Occipital lobe (tissue), 2 donors: Measurements from ENCODE around the gene EXOC4. TPM values are rescaled to one million over a fixed set of nuclear protein-coding genes. Genes with fewer than 3 reads are reported as not detected.

Experiments
- DNase-seq: peaks from one replicate; lab custom pipeline; 2025; lab: John Stamatoyannopoulos, UW
- total RNA-seq: library from RNA; depleted of rRNA; stranded (reverse); fragments of >200 nt; gene quantifications from one replicate; pipeline ENCODE4 v1.2.3, GENCODE V29; 2014

The EXOC4 gene
- total RNA-seq, 1 donor from 2014 or later = 341 TPM

- no peak for DNase-seq
Observed at GRCh38 chr7:133784486-133785001, 531.7 kb downstream of the EXOC4 start.

DNA sequence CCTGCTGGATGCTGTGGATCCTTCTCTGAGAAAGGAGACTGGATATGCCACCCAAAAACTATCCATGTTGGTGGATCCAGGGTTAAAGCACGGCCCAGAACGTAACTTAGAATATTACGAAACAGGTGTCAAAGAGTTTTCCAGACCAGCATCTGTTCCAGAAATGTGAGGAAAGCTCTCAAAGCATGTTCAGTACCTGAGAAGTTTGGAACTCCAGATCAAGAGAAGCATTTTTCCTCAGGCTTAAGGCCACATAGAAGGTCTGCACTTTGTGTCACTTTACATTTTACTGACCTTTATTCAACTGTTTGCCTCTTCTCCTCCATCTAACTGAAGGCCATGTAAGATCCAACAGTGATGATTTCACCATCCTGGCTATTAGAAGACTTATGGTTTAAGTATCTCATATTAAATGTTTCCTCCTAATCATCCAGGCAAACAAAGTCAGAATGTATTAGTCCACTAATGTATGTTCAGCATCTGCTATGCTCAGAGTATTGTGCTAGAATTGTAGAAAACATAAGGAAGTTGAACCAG is 533.6 kb downstream of the EXOC4 start:
- no peak for DNase-seq

DNA sequence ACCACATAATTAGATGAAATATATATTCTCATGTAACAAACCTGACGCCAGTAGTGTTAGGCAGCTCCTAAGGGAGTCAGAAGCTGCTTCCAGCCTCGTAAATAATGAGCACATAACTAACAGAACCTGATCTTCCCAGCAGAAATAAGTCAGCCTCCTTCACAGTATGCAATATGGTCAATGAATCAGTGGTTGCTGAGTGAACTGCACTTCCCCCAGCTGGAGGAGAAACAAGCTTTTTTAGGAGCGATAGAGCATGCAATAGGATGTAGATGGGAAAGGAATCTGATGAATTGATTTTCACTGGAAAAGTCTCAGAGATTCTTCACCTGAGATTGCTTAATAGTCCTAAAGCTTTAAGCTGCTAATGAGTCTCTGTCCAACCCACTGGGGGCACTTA is 537.1 kb downstream of the EXOC4 start:
- DNase-seq = no peak

GRCh38 chr7:133790911-133791310 is 538.0 kb downstream of the EXOC4 start:
- no peak for DNase-seq

- no peak for DNase-seq
Observed at GRCh38 chr7:133794479-133794878, 541.6 kb downstream of the EXOC4 start.

DNA sequence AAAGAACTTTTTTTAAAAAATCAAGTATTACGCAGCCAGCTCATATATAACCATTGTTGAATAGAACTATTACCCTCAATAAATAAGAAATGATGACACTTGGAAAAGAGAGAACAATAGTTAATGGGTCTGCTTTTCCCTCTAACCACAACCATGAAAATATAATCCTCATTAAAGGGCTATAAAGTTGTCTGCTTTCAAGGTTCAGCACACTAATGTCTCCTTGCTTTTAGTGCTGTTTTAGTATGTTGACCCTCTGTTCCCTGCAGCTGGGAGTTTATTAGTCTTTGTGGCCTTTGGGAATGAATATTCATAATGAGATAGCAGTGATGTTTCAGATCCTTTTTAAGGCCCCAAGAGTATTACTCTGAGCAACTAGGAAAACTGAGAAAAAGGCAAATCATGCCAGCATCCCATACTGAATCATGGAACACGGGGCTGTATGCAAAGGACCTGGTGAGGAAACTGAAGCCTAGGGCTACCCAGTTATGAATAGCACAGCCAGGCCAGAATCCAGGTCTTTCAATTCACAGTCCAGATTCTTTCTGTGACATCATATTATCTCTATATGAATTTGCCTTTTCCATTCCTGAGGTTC is 542.3 kb downstream of the EXOC4 start:
- no peak for DNase-seq

DNA sequence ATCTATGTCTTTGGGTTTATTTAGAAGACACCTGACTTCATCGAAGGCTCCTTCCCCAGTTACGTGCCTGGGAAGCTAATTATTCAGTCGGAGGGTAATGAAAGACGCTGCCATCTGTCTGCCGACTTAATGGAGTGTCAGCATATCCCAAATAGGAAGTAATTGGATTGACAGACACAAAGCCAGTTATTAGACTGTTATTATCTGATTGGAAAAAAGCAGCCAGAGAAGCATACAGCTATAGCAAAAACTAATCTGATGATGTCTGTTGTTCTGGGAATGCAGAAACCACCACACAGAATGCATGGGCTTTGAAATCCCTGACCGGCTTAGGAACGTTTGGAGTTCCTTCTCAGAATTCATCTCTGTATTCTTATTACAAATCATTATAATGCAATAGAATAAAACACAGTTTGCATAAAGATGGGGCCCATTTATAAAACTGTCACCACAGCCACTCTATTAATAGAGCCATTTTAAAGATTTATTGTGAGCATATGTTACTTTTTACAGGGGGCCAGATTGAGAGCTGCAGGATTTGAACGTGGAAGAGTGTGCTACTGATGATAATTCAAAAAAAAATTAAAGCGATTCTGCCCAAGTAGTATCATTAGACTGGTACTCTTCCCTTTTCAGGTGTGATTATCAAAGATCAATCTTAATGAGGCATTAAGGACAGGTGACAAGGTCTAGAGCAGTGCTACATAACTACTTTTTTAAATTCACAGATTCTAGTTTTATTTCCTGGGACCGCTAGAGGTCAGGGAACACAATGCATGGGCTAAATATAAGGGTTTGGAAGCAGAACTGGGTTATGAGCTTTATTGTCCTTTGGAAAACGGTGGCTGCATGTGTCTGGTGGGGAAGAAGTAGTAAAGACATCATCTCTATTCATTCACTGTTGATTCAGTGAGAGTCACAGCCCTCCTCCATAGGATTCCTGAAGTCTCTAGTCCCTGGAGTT is 544.2 kb downstream of the EXOC4 start:
- DNase-seq = no peak

DNA sequence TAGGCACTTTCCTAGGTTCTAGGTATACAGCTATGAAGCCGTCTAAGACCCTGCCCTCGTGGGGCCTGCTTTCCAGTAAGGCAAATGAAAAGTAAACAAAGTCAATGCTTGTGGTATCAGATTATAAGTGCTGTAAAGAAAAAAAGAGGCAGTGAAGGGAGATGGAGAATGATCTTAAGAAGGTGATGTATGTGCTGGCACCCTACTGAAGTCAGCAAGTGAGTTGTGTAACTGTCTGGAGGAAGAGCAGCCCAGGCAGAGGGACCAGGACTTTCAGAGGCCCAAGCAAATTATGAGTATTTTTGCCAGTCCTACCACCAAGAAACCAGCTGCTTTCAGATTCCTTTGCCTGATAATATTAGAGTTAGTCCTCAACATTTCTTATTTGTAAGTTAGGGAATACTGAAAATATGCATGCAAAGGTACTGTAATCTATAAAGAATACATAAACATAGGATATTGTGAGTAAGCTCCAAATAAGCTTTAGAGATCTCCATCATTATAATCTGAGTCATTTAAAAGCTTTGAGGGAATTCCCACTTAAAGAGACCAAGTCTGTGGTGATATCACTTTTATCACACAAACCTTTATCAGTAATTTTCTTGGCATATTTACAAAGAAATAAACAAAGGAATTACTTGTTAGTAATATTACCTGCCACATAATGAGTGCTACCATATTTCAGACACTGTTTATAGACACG is 545.1 kb downstream of the EXOC4 start:
- no peak for DNase-seq

- DNase-seq = no peak
Observed at GRCh38 chr7:133801341-133801740, 548.5 kb downstream of the EXOC4 start.

DNA sequence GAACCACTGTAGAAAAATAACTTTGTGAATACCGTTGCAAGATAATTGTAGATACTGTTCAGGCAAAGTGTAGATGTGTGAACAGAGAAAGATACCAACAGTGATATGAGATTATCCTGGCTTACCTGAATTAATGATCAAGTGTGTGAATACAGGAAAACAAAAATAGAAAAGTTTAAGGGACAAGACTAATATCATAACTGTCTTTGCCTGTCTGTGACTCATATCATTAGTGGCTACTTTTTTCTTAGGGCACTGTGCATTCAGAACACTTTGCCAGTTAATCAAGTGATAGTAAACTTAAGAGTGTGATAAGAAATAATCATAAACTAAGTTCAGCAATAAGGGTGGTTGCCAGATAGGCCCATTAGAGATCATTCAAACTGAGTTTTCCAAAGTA is 551.2 kb downstream of the EXOC4 start:
- DNase-seq = no peak

DNA sequence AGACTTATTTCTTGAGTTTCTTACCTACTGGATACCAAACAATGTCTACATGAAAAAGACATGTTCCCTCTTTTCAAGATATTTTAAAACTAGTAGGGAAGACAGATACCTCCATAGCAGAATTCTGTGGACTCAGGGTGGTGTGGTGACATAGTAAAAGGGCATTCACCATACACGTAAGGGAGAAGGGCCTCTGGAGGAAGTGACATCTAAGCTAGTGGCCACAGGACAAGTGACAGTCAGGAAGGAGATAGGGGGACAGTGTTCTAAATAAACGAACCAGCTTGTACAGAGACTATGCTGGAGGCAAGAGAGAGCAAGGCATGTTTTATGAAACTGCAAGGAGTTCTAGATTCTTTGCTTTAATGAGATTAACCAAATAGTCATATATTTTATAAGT is 552.5 kb downstream of the EXOC4 start:
- DNase-seq = no peak

GRCh38 chr7:133807624-133808492 is 555.0 kb downstream of the EXOC4 start:
- no peak for DNase-seq

DNA sequence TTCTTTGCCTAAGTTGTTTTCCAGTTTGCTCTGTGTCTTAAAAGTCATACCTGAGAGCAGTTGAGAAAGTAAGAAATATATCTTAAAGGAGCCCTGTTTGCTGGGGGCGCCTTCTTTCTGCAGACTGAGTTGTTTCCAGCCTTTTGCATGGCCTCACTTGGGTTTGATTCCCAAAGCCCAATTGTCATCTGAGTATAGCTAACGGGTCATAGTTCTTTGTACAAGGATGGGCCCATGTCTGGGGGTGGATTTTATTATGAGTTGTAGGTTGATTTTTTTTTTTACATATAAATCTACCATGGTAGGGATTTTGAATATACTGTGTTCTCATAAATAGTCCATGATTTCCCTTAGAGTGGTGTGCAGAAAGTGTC is 555.6 kb downstream of the EXOC4 start:
- DNase-seq = no peak

- DNase-seq = no peak
Observed at GRCh38 chr7:133812877-133813276, 560.0 kb downstream of the EXOC4 start.

GRCh38 chr7:133815611-133816210 is 562.8 kb downstream of the EXOC4 start:
- DNase-seq = no peak

GRCh38 chr7:133819695-133820094 is 566.8 kb downstream of the EXOC4 start:
- no peak for DNase-seq

DNA sequence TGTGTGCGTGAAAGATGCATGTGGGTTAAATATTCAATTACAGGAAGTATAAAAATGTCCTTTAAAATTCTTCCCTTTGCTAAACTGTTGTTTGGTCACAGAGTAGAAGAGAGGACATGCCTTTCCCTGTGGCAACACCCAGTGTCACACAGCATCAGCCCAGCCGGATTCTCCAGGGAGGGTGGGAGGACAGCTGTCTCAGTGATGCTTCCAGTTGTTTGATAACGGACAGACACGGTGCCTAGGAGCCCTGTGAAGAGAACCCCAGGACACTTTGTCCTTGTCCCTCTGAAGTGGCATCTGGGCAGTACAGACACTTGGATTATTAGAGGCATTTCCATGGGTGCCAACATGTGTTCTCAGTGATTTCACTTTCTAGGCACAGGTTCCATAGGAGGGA is 567.7 kb downstream of the EXOC4 start:
- DNase-seq = no peak

DNA sequence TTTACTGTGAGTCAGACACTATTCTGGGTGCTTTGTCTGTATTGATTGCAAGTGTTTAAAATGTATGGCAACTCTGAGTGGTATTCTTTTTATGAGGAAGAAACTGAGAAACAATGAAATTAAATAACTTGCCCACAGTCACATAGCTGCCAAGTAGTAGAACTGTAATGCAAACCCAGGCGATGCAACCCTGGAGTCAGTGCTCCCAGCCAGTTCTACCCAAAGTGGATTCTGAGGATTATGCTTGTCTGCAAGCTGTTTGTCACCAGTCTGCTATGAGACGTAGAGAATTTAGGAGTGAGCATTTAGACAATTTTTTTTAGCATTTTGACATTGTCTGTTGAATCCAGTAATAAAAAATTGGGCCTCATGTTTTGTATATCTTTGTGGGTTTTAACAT is 568.3 kb downstream of the EXOC4 start:
- DNase-seq = no peak

GRCh38 chr7:133822001-133822641 is 569.2 kb downstream of the EXOC4 start:
- no peak for DNase-seq
